Fibroblast of villous mesenchyme (primary cell): ENCODE results near the gene FGGY. TPM values are rescaled to one million over a fixed set of nuclear protein-coding genes. Genes with fewer than 3 reads are reported as not detected.

Experiments used
- DNase-seq: peaks from one replicate; pipeline ENCODE4 v3.0.0-alpha.2; 2010; ENCODE audit warnings: low read depth
- H3K4me3 ChIP-seq: 2 replicates; pipeline ENCODE4 v1.5.1; 2011; ENCODE audit warnings: low read depth, mild to moderate bottlenecking, low read length
- CTCF ChIP-seq: IDR thresholded peaks from 2 replicates; pipeline ENCODE4 v1.5.1; 2012; ENCODE audit warnings: low read depth, mild to moderate bottlenecking, low read length; ENCODE audit not compliant: insufficient read depth
- total RNA-seq: library from RNA; depleted of rRNA; stranded (reverse); fragments of >200 nt; gene quantifications from 2 replicates; pipeline ENCODE4 v1.2.3, GENCODE V29; 2012

Gene FGGY
- total RNA-seq, 1 donor = 11.7 TPM

- TF ChIP-seq CTCF = no peak
- no peak for DNase-seq
- no peak overlapping the region for H3K4me3 ChIP-seq
Observed at GRCh38 chr1:59561796-59562195, 264.9 kb downstream of the FGGY start.

- peak; percentile 65 for DNase-seq
- no peak overlapping the region for H3K4me3 ChIP-seq
- TF ChIP-seq CTCF = no peak
Observed at GRCh38 chr1:59564192-59564891, 267.4 kb downstream of the FGGY start.

GRCh38 chr1:59565611-59566410, 268.9 kb downstream of the FGGY start:
- peak; percentile 99 for DNase-seq
- peak overlapping the region; percentile 24 for H3K4me3 ChIP-seq
- TF ChIP-seq CTCF = no peak

- TF ChIP-seq CTCF = peak; percentile 36
- H3K4me3 ChIP-seq = no peak overlapping the region
- DNase-seq = peak; percentile 52
Observed at GRCh38 chr1:59568158-59568935, 271.5 kb downstream of the FGGY start.

- DNase-seq = peak; percentile 49
- no peak overlapping the region for H3K4me3 ChIP-seq
- TF ChIP-seq CTCF = no peak
Observed at GRCh38 chr1:59569198-59569597, 272.3 kb downstream of the FGGY start.

- peak; percentile 84 for DNase-seq
- no peak overlapping the region for H3K4me3 ChIP-seq
Observed at GRCh38 chr1:59570524-59570923, 273.6 kb downstream of the FGGY start.

More at GRCh38 chr1:59570524-59570923, 273.6 kb downstream of the FGGY start:
- no peak for TF ChIP-seq CTCF
